ENCODE results near the gene MYBL2.

Gene MYBL2

GRCh38 chr20:43723186-43723585 is 56.3 kb downstream of the MYBL2 start:
- DNase-seq (ENCODE audit: low spot score) = no peak

GRCh38 chr20:43723735-43724134 is 56.8 kb downstream of the MYBL2 start:
- DNase-seq (ENCODE audit: low spot score) = no peak

- no peak for DNase-seq (ENCODE audit: low spot score)
Measured at GRCh38 chr20:43724383-43724782, 57.5 kb downstream of the MYBL2 start.

GRCh38 chr20:43725666-43726065 is 58.8 kb downstream of the MYBL2 start:
- DNase-seq (ENCODE audit: low spot score) = no peak

- no peak for DNase-seq (ENCODE audit: low spot score)
Measured at GRCh38 chr20:43726333-43726732, 59.4 kb downstream of the MYBL2 start.

GRCh38 chr20:43726811-43727338 is 60.0 kb downstream of the MYBL2 start, which contains the start of gene GTSF1L:
Gene GTSF1L, minus strand, starts transcription at chr20:43727002. Its CDS starts 308 bp downstream, at chr20:43726694.
- DNase-seq (ENCODE audit: low spot score) = no peak

- no peak for DNase-seq (ENCODE audit: low spot score)
Measured at GRCh38 chr20:43727980-43728590, 61.2 kb downstream of the MYBL2 start.

GRCh38 chr20:43728686-43729255 is 61.9 kb downstream of the MYBL2 start:
- DNase-seq (ENCODE audit: low spot score) = no peak

GRCh38 chr20:43731469-43731868 is 64.6 kb downstream of the MYBL2 start:
- DNase-seq (ENCODE audit: low spot score) = no peak

GRCh38 chr20:43731927-43732326 is 65.0 kb downstream of the MYBL2 start:
- no peak for DNase-seq (ENCODE audit: low spot score)

GRCh38 chr20:43736588-43737158 is 69.8 kb downstream of the MYBL2 start:
- DNase-seq (ENCODE audit: low spot score) = no peak

GRCh38 chr20:43737925-43738324 is 71.0 kb downstream of the MYBL2 start:
- no peak for DNase-seq (ENCODE audit: low spot score)

- no peak for DNase-seq (ENCODE audit: low spot score)
Measured at GRCh38 chr20:43739148-43739749, 72.3 kb downstream of the MYBL2 start.

- DNase-seq (ENCODE audit: low spot score) = no peak
Measured at GRCh38 chr20:43740642-43741041, 73.7 kb downstream of the MYBL2 start.

- DNase-seq (ENCODE audit: low spot score) = no peak
Measured at GRCh38 chr20:43744151-43744611, 77.3 kb downstream of the MYBL2 start.

GRCh38 chr20:43744966-43745730 is 78.2 kb downstream of the MYBL2 start:
- no peak for DNase-seq (ENCODE audit: low spot score)

- DNase-seq (ENCODE audit: low spot score) = no peak
Measured at GRCh38 chr20:43746344-43747137, 79.6 kb downstream of the MYBL2 start.

GRCh38 chr20:43748274-43748673 is 81.4 kb downstream of the MYBL2 start:
- no peak for DNase-seq (ENCODE audit: low spot score)

GRCh38 chr20:43749734-43750294 is 82.9 kb downstream of the MYBL2 start:
- peak; percentile 82 for DNase-seq (ENCODE audit: low spot score)

GRCh38 chr20:43750774-43751166 is 83.9 kb downstream of the MYBL2 start:
- DNase-seq (ENCODE audit: low spot score) = no peak

All from hepatic stellate cell (primary cell).